ENCODE measurements around the gene NEURL1.

DNA sequence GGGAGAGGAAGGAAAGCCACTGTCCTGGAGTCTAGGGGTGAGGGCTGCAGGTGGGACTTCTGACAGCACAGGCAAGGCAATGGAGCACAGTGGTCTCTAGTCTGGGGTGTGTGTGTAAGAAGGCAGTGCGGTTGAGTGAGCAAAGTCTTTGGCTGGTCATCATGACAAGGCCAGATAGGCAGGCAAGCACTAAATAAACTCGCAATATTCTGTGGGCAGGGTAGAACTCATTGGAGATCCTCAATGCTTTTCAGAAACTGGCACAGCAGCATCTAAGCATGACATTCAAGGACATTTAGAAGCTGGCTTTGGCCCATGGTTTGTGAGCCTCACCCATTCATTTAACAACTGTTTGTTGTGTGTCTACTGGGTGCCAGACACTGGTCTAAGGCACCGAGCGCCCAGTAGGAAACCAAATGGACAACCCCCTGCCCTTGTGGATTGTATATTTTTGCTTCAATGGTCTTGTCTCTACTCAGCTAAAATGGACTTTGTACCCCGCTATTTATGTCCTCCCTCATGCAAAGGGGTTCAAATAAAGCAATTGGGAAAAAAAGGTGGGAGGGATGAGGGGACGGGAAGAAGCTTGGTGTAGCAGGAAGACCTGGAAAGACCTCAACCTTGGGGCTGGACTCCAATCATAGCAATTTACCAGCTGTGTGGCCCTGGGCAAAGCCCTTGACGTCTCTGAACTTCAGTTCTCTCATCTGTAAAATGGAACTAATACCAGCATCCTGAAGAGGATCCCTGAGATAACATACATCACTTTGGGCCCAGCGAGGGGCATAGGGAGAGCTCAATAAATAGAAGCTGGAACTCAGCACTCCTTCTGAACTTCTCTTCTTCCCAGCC is 116.0 kb downstream of the NEURL1 start:
- TF ChIP-seq, protein P1, sequence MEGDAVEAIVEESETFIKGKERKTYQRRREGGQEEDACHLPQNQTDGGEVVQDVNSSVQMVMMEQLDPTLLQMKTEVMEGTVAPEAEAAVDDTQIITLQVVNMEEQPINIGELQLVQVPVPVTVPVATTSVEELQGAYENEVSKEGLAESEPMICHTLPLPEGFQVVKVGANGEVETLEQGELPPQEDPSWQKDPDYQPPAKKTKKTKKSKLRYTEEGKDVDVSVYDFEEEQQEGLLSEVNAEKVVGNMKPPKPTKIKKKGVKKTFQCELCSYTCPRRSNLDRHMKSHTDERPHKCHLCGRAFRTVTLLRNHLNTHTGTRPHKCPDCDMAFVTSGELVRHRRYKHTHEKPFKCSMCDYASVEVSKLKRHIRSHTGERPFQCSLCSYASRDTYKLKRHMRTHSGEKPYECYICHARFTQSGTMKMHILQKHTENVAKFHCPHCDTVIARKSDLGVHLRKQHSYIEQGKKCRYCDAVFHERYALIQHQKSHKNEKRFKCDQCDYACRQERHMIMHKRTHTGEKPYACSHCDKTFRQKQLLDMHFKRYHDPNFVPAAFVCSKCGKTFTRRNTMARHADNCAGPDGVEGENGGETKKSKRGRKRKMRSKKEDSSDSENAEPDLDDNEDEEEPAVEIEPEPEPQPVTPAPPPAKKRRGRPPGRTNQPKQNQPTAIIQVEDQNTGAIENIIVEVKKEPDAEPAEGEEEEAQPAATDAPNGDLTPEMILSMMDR (IDR thresholded peaks at IDR 0.05) = no peak
- TF ChIP-seq POLR2AphosphoS5 (IDR thresholded peaks at IDR 0.05; ENCODE audit: low read depth, low read length) (no peak), TCF7L2 (IDR thresholded peaks at IDR 0.05; ENCODE audit: low read depth, low read length) (no peak), SIN3A (IDR thresholded peaks at IDR 0.05; ENCODE audit: borderline replicate concordance, insufficient read depth, low read depth, low read length) (no peak)
- TF ChIP-seq, protein P2, sequence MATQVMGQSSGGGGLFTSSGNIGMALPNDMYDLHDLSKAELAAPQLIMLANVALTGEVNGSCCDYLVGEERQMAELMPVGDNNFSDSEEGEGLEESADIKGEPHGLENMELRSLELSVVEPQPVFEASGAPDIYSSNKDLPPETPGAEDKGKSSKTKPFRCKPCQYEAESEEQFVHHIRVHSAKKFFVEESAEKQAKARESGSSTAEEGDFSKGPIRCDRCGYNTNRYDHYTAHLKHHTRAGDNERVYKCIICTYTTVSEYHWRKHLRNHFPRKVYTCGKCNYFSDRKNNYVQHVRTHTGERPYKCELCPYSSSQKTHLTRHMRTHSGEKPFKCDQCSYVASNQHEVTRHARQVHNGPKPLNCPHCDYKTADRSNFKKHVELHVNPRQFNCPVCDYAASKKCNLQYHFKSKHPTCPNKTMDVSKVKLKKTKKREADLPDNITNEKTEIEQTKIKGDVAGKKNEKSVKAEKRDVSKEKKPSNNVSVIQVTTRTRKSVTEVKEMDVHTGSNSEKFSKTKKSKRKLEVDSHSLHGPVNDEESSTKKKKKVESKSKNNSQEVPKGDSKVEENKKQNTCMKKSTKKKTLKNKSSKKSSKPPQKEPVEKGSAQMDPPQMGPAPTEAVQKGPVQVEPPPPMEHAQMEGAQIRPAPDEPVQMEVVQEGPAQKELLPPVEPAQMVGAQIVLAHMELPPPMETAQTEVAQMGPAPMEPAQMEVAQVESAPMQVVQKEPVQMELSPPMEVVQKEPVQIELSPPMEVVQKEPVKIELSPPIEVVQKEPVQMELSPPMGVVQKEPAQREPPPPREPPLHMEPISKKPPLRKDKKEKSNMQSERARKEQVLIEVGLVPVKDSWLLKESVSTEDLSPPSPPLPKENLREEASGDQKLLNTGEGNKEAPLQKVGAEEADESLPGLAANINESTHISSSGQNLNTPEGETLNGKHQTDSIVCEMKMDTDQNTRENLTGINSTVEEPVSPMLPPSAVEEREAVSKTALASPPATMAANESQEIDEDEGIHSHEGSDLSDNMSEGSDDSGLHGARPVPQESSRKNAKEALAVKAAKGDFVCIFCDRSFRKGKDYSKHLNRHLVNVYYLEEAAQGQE (IDR thresholded peaks at IDR 0.05; ENCODE audit: insufficient read depth in 1 of 2, low read depth in 2 of 2, low read length in 1 of 2) = no peak
